ENCODE results near the gene TAGAP. TPM values are rescaled to one million over a fixed set of nuclear protein-coding genes. Genes with fewer than 3 reads are reported as not detected.

The TAGAP gene
- total RNA-seq, 1 donor from 2014 or later, result 0.12 TPM

DNA sequence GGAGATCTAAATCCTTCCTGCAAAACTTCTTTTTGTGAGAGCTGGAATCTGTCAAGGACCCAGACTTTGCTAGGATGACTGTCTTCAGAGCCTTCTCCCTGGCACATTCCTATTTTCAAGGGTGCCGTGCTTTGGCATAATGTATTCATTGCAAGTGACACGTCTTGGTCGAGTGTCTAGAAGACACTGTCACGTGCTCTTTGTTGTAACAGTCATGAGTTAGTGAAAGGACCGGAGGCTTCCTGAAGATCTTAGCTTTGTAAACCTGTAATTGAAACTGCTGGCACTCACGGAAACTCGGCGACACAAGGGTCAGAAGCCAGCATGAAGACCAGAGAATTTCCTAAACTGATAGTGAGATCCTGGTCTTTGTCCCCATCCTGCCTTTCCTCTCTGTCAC is 19.7 kb upstream of the TAGAP start:
- TF ChIP-seq, protein P1, sequence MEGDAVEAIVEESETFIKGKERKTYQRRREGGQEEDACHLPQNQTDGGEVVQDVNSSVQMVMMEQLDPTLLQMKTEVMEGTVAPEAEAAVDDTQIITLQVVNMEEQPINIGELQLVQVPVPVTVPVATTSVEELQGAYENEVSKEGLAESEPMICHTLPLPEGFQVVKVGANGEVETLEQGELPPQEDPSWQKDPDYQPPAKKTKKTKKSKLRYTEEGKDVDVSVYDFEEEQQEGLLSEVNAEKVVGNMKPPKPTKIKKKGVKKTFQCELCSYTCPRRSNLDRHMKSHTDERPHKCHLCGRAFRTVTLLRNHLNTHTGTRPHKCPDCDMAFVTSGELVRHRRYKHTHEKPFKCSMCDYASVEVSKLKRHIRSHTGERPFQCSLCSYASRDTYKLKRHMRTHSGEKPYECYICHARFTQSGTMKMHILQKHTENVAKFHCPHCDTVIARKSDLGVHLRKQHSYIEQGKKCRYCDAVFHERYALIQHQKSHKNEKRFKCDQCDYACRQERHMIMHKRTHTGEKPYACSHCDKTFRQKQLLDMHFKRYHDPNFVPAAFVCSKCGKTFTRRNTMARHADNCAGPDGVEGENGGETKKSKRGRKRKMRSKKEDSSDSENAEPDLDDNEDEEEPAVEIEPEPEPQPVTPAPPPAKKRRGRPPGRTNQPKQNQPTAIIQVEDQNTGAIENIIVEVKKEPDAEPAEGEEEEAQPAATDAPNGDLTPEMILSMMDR (conservative IDR thresholded peaks at IDR 0.05; ENCODE audit: low read depth, low read length), result no peak
- no peak for DNase-seq (ENCODE audit: low read depth)
- H3K4me3 ChIP-seq (ENCODE audit: low read depth, low read length), result no peak overlapping the region

DNA sequence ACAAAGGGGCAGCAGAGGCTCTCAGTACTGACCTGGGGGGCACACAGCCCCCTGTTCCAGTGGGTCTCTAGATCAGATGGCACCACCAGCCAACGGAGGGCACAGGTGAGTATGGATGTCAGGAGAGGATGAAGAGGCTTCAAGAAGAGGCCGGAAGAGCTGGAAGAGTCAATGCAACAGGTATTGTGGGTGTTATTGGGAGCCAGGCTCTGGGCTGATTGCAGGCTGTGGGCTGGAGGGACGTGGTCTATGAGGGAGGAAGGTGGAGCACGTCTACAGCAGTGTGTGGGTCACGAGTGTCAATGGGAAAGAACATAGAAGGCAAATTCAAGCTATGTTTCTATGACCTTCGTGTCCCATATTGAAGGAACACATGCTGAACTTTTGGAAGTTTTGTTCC is 18.8 kb upstream of the TAGAP start:
- no peak for DNase-seq (ENCODE audit: low read depth)
- H3K4me3 ChIP-seq (ENCODE audit: low read depth, low read length), result no peak overlapping the region
- TF ChIP-seq, protein P1 (conservative IDR thresholded peaks at IDR 0.05; ENCODE audit: low read depth, low read length), result no peak

DNA sequence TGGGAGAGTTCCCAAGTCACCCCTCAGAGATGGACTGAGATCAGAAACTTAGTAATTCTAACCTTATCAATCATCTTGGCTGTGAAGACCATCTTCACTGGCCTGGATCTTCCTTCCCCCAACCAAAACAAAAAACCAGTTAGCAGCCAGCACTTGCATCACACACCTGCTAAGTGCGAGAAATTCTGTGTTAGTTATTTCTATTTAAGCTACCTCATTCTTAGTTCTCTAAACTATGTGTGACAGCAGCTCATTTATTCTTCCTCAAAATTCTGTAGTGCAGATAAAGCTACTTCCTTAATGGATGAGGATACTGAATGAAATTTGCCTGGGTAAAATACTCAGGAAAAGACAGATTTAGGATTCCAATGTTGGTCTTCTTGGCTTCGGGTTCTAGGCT is 18.2 kb upstream of the TAGAP start:
- DNase-seq (ENCODE audit: low read depth), result no peak
- no peak overlapping the region for H3K4me3 ChIP-seq (ENCODE audit: low read depth, low read length)
- TF ChIP-seq, protein P1 (conservative IDR thresholded peaks at IDR 0.05; ENCODE audit: low read depth, low read length), result no peak

DNA sequence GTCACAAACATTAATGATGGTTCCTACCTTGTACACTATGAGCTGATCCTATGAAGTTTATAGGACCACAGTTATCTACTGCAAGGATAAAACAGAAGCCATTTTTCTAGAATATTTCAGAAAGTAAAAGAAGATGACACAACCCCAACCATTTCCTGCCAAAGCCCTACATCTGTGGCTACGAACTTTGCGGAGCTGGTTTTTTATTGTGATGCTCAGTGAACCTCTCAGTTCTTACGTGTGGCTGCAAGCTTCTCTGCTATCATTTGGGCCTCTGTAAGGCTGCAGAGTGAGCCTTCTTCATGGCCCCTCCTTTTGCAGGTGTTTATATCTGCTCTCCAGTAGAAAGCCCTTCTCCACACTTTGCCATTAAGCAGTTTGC is 17.8 kb upstream of the TAGAP start:
- no peak overlapping the region for H3K4me3 ChIP-seq (ENCODE audit: low read depth, low read length)
- TF ChIP-seq, protein P1 (conservative IDR thresholded peaks at IDR 0.05; ENCODE audit: low read depth, low read length), result no peak
- no peak for DNase-seq (ENCODE audit: low read depth)

DNA sequence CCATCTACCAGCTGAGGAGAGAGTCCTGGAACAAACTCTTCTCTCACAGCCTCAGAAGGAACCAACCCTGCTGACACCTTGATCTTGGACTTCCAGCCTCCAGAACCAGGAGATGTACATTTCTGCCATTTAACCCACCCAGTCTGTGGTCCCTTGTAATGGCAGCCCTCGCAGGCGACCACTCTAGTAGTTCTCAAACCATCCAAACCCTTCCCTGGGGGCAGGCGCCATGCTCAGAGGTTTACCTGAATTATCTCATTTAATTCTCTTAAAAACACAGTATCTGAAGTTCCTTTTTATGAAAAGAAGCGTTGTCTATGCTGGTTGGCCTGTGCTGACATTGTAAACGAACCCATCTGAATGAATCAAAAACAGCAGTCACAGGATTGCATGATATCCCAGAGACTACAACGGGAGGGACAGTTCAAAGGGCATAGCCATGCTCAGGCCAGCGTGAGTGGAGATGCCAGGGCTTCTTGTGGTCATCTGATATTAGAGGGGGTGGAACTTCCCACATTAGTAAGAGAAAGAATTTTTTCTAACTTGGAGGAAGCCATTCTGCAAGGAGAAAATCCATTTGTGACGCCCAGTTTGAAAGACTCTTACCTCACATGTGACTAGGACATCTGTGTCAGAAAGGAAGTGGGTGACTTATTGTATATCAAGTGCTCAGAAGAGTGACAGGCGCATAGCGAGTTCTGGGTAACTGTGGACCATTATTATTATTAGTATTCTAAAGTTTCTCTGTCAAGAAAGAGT is 17.2 kb upstream of the TAGAP start:
- DNase-seq (ENCODE audit: low read depth), result no peak
- TF ChIP-seq, protein P1 (conservative IDR thresholded peaks at IDR 0.05; ENCODE audit: low read depth, low read length), result no peak
- no peak overlapping the region for H3K4me3 ChIP-seq (ENCODE audit: low read depth, low read length)

DNA sequence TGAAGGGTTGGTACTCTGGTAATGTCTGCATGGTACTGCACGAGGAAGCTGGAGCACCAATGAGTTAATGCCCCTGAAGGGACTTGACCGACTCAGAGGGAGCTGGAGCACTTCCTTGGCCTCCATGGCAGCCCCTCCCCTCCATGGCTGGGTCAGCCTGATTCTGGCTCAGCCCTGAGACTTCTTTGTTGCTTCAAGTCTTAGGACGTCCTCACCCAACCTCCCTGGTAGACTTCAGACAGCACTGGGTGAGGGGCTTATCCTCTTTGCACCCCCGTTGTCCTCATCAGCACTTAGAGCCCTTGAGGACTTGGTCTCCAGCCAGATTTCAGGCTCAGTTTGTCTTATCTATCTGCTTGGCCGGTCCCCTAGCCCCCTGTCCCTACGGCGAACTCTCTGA is 16.4 kb upstream of the TAGAP start:
- DNase-seq (ENCODE audit: low read depth), result no peak
- H3K4me3 ChIP-seq (ENCODE audit: low read depth, low read length), result no peak overlapping the region
- TF ChIP-seq, protein P1 (conservative IDR thresholded peaks at IDR 0.05; ENCODE audit: low read depth, low read length), result no peak

DNA sequence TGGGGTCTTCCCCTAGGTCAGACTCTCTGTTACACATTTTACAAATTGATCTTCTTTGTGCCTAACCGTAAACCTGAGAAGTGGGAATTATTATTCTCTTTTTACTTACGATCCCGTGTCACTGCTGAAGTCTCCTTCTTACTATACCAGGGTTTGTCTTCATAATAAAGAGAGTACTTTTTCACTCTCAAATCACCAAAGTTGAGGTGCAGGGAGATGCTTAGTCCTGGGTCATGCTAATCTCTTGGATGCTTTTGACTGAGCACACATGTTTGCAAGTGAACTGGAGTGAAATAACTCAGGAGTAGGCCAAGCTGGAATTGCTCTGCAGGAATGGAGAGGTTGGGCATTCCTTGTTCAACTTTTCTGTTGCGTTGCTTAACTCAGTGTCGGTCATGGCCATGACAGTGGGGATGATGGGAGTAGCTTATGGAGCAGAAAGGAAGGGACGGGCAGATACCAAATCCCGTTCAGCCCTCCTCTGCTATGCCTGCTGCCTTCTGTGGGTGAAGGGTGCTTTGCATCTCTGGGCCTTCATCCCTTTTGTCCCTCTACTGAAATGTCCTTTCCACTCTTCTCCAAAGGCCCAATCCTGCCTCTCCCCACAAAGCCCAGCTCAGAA is 15.2 kb upstream of the TAGAP start:
- H3K4me3 ChIP-seq (ENCODE audit: low read depth, low read length), result no peak overlapping the region
- no peak for DNase-seq (ENCODE audit: low read depth)
- TF ChIP-seq, protein P1 (conservative IDR thresholded peaks at IDR 0.05; ENCODE audit: low read depth, low read length), result no peak
